Spleen (tissue), 11 donors: Measurements from ENCODE around the gene RGS5. TPM values are rescaled to one million over a fixed set of nuclear protein-coding genes. Genes with fewer than 3 reads are reported as not detected.

Source experiments
- DNase-seq: peaks from one replicate; pipeline ENCODE4 v3.0.0-alpha.2; 2020
- H3K27ac ChIP-seq, 8 donors: fragments of 200-600 bp; sonication (generic) in 7 of 8; 1 replicate in 4 of 8; 2 replicates in 4 of 8; pipeline versions ENCODE4 v1.5.0 to v1.8.0; 2016 to 2021; ENCODE audit warnings: inconsistent platforms in 4 of 8, mild to moderate bottlenecking in 4 of 8, moderate library complexity in 1 of 8
- H3K27me3 ChIP-seq, 7 donors: fragments of 200-600 bp; sonication (generic) in 6 of 7; replicated peaks in 1 of 7; 1 replicate in 4 of 7; 2 replicates in 3 of 7; pipeline versions ENCODE4 v1.5.0 to v1.8.0; 2016 to 2021; ENCODE audit warnings: inconsistent platforms in 3 of 7, mild to moderate bottlenecking in 1 of 7
- H3K36me3 ChIP-seq, 6 donors: fragments of 200-600 bp; sonication (generic) in 5 of 6; 1 replicate in 4 of 6; 2 replicates in 2 of 6; pipeline versions ENCODE4 v1.5.0 to v1.8.0; 2016 to 2021; ENCODE audit warnings: inconsistent platforms in 2 of 6
- H3K4me1 ChIP-seq, 6 donors: fragments of 200-600 bp; sonication (generic) in 5 of 6; 1 replicate in 3 of 6; 2 replicates in 3 of 6; pipeline versions ENCODE4 v1.5.0 to v1.8.0; 2016 to 2021; ENCODE audit warnings: inconsistent platforms in 3 of 6
- H3K4me3 ChIP-seq, 8 donors: fragments of 200-600 bp; sonication (generic) in 7 of 8; 1 replicate in 4 of 8; 2 replicates in 4 of 8; pipeline versions ENCODE4 v1.5.0 to v1.8.0; 2016 to 2021; ENCODE audit warnings: inconsistent platforms in 4 of 8, mild to moderate bottlenecking in 4 of 8, moderate library complexity in 2 of 8
- H3K9me3 ChIP-seq, 8 donors: fragments of 200-600 bp; sonication (generic) in 7 of 8; 1 replicate in 4 of 8; 2 replicates in 4 of 8; pipeline versions ENCODE4 v1.5.0 to v1.8.0; 2016 to 2021; ENCODE audit warnings: inconsistent platforms in 4 of 8
- CTCF ChIP-seq, 11 experiments: fragments of 200-600 bp in 7 of 11; fragments of 450-650 bp in 4 of 11; sonication (generic) in 4 of 11; IDR thresholded peaks in 8 of 11; conservative IDR thresholded peaks in 3 of 11; 1 replicate in 7 of 11; 2 replicates in 4 of 11; pipeline versions ENCODE4 v1.4.0 to v1.8.0; 2016 to 2021; ENCODE audit warnings: antibody characterized with exemption in 11 of 11, inconsistent platforms in 4 of 11, mild to moderate bottlenecking in 1 of 11
- POLR2A ChIP-seq, 3 donors: fragments of 450-650 bp; IDR thresholded peaks; one replicate each; pipeline ENCODE4 v1.5.1; 2017; ENCODE audit warnings: antibody characterized with exemption in 3 of 3, mild to moderate bottlenecking in 1 of 3
- POLR2AphosphoS5 ChIP-seq, 3 donors: sonication (generic); formaldehyde crosslinking; IDR thresholded peaks; one replicate each; pipeline ENCODE4 v1.5.1; 2017; ENCODE audit warnings: antibody characterized with exemption in 3 of 3
- WGBS, 5 donors: extraction: QIAGEN DNeasy Blood & Tissue Kit in 3 of 5; methylation state at CpG; one replicate each; pipeline versions ENCODE4 v1.1.5 to v1.1.7; 2013 to 2018; 5-methylcytosine and 5-hydroxymethylcytosine counted together
- intact Hi-C: fragments of 100-400 bp; cut with DNase I; formaldehyde crosslinking; loops from one replicate; pipeline ENCODE4 v1.15.0; 2023; ENCODE audit warnings: low total_unique reads
- polyA plus RNA-seq, 3 donors: library from polyadenylated mRNA; stranded (reverse); fragments of 200-250 nt; gene quantifications; one replicate each; pipeline ENCODE4 v1.2.1, GENCODE V29; 2013
- total RNA-seq, 7 donors: library from RNA; depleted of rRNA in 3 of 7; stranded (reverse); fragments of >200 nt in 3 of 7; fragmentation: NEBNext Ultra II Directional in 4 of 7; extraction: Animal tissue kit (Norgen Biotek cat#: 25700) in 4 of 7; gene quantifications; one replicate each; pipeline versions ENCODE4 v1.1.0 to v1.2.1, GENCODE V29; 2016 to 2021
- donor health status: healthy with polysubstance abuse.
- donor health status: DM: no; HTN: no; CAD: no; lungs with moderate emphysema.
- donor health status: DM: no; HTN: no; CAD: no.
- donor health status: Bipolar disorder and iron deficiency.
- donor health status: healthy.
- donor health status: DM: no; HTN: no; CAD: no.
- donor health status: DM: yes; HTN: yes; CAD: no.

Gene RGS5
- total and polyA plus RNA-seq, 10 donors = 3.1 to 150 (median 22.7) TPM

GRCh38 chr1:163165119-163165518 lies 37.6 kb downstream of the RGS5 start:
- no peaks in the 10 kb centered on the region for H3K36me3 ChIP-seq
- peaks cover 0 to 4% (median 0%) of the 10 kb centered on the region in 6 donors for H3K4me1 ChIP-seq
- TF ChIP-seq POLR2AphosphoS5 (IDR thresholded peaks at IDR 0.05) (no peak), CTCF (IDR thresholded peaks at IDR 0.05 in 8 of 11, conservative IDR thresholded peaks at IDR 0.05 in 3 of 11) (no peak), POLR2A (IDR thresholded peaks at IDR 0.05) (no peak)
- H3K9me3 ChIP-seq = no peaks in the 10 kb centered on the region
- no peaks in the 10 kb centered on the region for H3K27me3 ChIP-seq
- DNase-seq = no peak
- no peak overlapping the region for H3K27ac ChIP-seq
- intact Hi-C loops = no loop called here
- no peak overlapping the region for H3K4me3 ChIP-seq
- 88 to 99% (median 90%) methylated on average over 2 of the region's 2 CpGs for WGBS, 5 donors

GRCh38 chr1:163163881-163164582 lies 38.7 kb downstream of the RGS5 start:
- Histone ChIP-seq H3K27me3 (no peaks in the 10 kb centered on the region), H3K36me3 (no peaks in the 10 kb centered on the region), H3K4me3 (no peak overlapping the region), H3K9me3 (peaks cover 0 to under 1% (median 0%) of the 10 kb centered on the region in 8 donors), H3K27ac (peak overlapping the region in 2 of 8 donors; percentile 2 to 13), H3K4me1 (peaks cover 0 to 4% (median 0%) of the 10 kb centered on the region in 6 donors)
- intact Hi-C loops = no loop called here
- TF ChIP-seq CTCF (IDR thresholded peaks at IDR 0.05 in 8 of 11, conservative IDR thresholded peaks at IDR 0.05 in 3 of 11) (no peak), POLR2AphosphoS5 (IDR thresholded peaks at IDR 0.05) (no peak), POLR2A (IDR thresholded peaks at IDR 0.05) (no peak)
- no peak for DNase-seq
- 82 to 91% (median 86%) methylated on average over 4 of the region's 4 CpGs for WGBS, 5 donors

- Histone ChIP-seq H3K9me3 (peaks cover 0 to 5% (median 0%) of the 10 kb centered on the region in 8 donors), H3K27me3 (no peaks in the 10 kb centered on the region), H3K4me1 (no peaks in the 10 kb centered on the region), H3K27ac (peak overlapping the region in 1 of 8 donors; percentile 2), H3K4me3 (no peak overlapping the region), H3K36me3 (no peaks in the 10 kb centered on the region)
- TF ChIP-seq POLR2AphosphoS5 (IDR thresholded peaks at IDR 0.05) (no peak), POLR2A (IDR thresholded peaks at IDR 0.05) (no peak), CTCF (IDR thresholded peaks at IDR 0.05 in 8 of 11, conservative IDR thresholded peaks at IDR 0.05 in 3 of 11) (no peak)
- intact Hi-C loops = no loop called here
- 73 to 88% (median 80%) methylated on average over 4 of the region's 4 CpGs for WGBS, 5 donors
- no peak for DNase-seq
Measured at GRCh38 chr1:163163163-163163562, 39.6 kb downstream of the RGS5 start.

DNA sequence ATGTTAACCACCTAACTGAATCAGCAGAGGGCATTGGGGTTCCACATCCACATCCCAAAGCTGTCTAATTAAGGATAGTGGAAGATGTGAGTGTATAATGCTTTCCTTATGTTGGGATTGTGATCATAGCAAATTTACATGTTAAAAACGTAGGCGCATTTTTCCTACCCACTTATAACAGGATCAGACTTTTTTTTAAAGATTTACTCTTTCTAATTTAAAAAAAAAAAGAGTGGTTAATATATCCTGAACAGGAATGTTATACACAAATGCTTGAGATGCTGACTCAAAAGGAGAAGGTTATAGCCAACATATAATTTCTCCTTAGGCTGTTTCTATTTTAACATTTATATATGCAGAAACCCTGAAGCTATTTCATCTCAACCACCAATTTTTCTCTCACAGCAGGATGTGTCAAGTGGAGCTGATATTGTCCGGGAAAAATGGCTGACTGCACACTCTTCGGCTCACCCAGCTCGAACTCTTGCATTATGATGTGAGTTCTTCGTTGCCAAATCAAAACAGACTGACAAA lies 40.3 kb downstream of the RGS5 start:
- H3K4me1 ChIP-seq = no peaks in the 10 kb centered on the region
- H3K27me3 ChIP-seq = no peaks in the 10 kb centered on the region
- intact Hi-C loops = no loop called here
- WGBS, 5 donors = 71 to 91% (median 78%) methylated on average over 6 of the region's 6 CpGs
- TF ChIP-seq CTCF (IDR thresholded peaks at IDR 0.05 in 8 of 11, conservative IDR thresholded peaks at IDR 0.05 in 3 of 11) = no peak
- no peak for TF ChIP-seq POLR2A (IDR thresholded peaks at IDR 0.05)
- no peak for TF ChIP-seq POLR2AphosphoS5 (IDR thresholded peaks at IDR 0.05)
- no peak overlapping the region for H3K27ac ChIP-seq
- no peaks in the 10 kb centered on the region for H3K36me3 ChIP-seq
- no peak for DNase-seq
- H3K4me3 ChIP-seq = no peak overlapping the region
- H3K9me3 ChIP-seq = peaks cover 0 to 5% (median 0%) of the 10 kb centered on the region in 8 donors
